Smooth muscle cell of the umbilical artery (primary cell): ENCODE data around the gene CREB3L1. TPM values are rescaled to one million over a fixed set of nuclear protein-coding genes. Genes with fewer than 3 reads are reported as not detected.

Experiments used
- total RNA-seq: library from RNA; depleted of rRNA; stranded (reverse); fragments of >200 nt; gene quantifications from 2 replicates; pipeline ENCODE4 v1.2.3, GENCODE V29; 2014

Gene CREB3L1, protein sequence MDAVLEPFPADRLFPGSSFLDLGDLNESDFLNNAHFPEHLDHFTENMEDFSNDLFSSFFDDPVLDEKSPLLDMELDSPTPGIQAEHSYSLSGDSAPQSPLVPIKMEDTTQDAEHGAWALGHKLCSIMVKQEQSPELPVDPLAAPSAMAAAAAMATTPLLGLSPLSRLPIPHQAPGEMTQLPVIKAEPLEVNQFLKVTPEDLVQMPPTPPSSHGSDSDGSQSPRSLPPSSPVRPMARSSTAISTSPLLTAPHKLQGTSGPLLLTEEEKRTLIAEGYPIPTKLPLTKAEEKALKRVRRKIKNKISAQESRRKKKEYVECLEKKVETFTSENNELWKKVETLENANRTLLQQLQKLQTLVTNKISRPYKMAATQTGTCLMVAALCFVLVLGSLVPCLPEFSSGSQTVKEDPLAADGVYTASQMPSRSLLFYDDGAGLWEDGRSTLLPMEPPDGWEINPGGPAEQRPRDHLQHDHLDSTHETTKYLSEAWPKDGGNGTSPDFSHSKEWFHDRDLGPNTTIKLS
- total RNA-seq, result 61.8 and 82.1 TPM in 2 replicates

DNA sequence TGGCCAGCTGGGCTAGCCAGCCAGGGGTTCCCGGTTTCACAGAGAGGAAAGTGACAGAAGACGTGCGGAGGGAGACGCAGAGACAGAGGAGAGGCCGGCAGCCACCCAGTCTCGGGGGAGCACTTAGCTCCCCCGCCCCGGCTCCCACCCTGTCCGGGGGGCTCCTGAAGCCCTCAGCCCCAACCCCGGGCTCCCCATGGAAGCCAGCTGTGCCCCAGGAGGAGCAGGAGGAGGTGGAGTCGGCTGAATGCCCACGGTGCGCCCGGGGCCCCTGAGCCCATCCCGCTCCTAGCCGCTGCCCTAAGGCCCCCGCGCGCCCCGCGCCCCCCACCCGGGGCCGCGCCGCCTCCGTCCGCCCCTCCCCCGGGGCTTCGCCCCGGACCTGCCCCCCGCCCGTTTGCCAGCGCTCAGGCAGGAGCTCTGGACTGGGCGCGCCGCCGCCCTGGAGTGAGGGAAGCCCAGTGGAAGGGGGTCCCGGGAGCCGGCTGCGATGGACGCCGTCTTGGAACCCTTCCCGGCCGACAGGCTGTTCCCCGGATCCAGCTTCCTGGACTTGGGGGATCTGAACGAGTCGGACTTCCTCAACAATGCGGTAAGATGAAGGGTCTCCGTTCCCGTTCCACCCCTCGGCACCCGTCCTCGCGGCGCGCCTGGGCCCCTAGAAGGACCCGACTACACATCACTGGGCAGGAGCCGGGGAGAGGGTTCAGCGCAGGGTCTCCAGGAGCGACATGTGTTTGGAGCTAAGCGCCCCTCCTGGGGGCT, at the start of gene CREB3L1:
Gene CREB3L1 (plus strand): TSS at position 41 of the 765 bp plus-strand sequence. CDS start 450 bp downstream, at position 491.

DNA sequence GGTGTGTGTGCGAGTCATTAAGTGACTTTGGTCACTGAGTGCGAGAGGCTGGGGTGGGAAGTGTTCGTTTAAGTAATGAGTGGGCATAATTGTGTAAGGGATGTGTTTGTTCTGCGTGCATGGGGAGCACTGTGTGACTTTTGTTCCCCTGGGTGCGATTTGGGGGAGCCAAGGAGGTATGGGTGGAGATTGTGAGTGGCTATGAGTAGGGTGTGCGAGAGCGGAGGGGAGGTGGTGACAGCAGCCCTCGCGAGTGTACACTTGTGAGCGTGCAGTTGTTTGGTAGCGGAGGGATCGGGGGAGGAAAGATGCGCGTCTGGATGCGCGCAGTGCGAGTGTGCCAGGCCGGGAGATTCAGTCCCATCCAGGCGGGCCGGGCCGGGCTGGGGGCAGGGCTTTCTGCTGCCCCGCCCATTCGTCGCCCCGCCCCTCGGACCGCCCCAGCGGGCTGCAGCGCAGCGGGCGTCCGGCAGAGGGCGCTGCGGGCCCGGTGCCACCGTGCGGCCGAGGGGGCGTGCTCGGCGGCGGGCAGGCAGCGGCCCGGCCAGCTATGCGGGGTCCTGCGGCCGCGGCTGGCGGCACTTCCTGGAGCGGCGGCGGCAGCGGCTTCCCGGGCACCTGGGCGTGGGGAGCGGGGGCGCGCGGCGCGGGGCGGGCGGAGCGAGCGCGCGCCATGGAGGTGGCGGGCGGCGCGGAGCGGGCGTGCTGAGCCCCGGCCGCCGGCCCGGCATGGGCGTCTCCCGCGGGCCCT, 69.6 kb downstream of the CREB3L1 start, which contains the start of gene DGKZ:
Gene DGKZ (plus strand): TSS at position 578 of the 751 bp plus-strand sequence. CDS start 197 bp downstream, outside the sequence.

Other genes starting within 250 kb of the CREB3L1 start
- gene PHF21A, start 156.2 kb upstream of the CREB3L1 start, total RNA-seq, result 13.7 and 20.2 TPM in 2 replicates
- 25.8 and 46.9 TPM in 2 replicates for gene DGKZ, start 69.8 kb downstream of the CREB3L1 start, total RNA-seq
- 89.6 and 127 TPM in 2 replicates for gene MDK, start 104.0 kb downstream of the CREB3L1 start, total RNA-seq
- not detected in 2 replicates for gene CHRM4, start 114.1 kb downstream of the CREB3L1 start, total RNA-seq